HG03159 (cell line): ENCODE data around the gene COL4A2.

Experiments
- ATAC-seq: cut with Tn5 transposase; IDR thresholded peaks from one replicate; pipeline ENCODE4 v1.9.1; 2021; ENCODE audit warnings: mild to moderate bottlenecking, moderate library complexity; ENCODE audit not compliant: unreplicated experiment

COL4A2 gene

DNA sequence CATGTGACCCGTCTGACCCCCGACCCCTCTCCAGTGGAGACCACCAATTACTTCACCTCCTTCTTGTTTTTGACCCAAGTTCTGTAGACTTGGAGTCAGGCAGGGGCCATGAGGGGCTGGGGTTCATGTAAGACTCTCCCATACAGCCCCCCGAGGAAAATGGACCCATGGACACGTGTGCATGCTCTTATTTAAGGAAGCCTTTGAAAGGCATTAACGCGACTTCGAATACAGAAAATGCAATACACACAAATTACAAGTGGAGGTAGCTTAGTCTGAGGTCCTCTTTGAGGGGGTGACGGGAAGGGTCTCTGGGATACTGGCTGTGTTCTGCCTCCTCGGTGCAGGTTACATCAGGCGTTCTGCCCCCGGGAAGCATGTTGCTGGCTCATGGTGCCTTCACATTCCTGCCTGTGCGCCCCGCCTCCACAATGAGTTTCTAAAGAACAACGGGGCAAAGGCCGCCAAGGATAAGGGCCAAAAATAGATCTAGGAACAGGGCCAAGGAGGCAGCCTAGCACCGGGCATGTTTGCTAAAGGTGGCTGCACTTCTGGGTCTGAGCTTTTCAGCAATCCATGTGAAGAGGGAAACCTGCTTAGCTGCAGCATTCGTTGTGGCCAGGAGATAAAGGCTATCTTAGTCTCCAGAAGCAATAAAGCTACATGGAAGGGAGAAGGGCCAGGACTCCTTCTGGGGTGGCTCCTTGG, 199.9 kb downstream of the COL4A2 start:
- ATAC-seq = no peak

DNA sequence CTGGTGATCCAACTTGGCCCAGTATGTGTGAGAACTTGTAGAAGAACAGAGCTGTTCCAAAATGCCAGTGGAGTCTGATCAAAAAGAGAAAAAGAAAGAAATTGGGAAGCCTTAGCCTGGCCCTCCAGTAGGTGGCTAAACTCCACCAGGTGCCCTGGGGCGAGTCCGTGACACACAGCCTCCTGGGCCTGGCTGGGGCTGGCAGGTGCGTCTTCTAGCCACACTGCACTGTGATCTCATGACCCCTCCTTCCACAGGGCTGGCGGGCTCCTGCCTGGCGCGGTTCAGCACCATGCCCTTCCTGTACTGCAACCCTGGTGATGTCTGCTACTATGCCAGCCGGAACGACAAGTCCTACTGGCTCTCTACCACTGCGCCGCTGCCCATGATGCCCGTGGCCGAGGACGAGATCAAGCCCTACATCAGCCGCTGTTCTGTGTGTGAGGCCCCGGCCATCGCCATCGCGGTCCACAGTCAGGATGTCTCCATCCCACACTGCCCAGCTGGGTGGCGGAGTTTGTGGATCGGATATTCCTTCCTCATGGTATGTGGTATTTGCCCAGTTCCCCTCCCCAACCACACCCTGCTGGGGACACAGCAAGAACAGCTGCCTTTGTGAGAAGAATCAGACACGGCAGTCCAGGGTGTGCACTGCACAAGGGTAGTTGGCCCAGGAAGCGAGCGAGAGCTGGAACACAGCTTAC, 200.7 kb downstream of the COL4A2 start:
- ATAC-seq = no peak

DNA sequence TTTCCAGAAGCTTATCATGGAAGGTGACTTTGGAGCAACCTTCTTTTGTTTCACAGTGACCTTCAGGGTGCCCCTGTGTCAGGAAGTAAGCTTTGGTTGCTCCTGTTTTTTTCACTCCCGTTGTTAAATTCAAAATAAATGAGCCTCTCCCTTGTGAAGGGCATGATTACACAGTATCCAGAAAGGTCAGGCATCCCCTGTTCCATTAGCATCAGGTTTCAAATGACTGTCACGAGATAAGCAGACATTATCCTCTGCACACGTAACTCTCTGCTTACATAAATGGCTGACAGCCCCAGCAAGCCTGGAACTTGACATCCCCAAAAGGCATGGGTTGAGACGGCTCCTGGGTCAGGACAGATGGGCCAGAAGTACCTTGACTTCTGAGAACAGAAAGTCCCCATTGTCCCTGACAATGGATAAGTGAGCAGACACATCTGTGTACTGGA, 202.4 kb downstream of the COL4A2 start:
- no peak for ATAC-seq

DNA sequence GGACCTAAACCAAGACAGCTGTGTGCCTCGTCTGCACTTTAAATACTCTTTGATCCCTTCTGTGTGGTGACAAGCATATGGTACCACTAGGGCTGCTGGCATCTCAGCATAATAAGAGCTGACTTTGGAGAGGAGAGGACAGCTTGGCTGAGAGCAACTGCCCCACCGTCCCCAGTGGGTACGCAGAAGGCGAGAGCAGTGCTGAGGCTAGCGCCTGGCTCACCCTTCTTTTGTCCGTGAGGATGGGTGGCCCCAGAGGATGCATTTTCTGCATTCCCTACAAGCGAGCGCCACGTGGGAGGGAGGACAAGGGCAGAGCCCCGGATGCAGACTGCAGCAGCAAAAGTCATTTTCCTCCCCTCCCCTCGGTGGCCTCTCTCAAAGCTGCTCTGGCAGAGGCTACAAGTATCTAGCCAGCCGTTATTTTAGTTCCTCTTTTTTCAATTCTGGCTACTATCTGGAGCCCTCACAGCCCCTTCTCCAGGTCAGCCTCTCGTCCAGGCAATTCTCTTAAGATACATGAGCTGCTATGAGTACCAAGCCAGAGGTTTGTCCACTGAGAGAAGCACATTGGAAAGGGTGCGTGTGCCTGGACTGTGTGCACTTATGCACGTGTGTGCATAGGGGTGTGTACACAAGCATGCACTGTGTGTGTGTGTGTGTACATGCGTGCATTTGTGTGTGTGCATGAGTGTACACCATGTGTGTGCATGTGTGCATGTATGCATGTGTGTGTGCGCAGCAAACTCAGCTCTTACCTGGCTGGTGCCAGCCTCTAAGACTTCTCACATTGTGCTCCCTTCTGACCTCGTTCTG, 203.1 kb downstream of the COL4A2 start:
- ATAC-seq = peak; percentile 69

DNA sequence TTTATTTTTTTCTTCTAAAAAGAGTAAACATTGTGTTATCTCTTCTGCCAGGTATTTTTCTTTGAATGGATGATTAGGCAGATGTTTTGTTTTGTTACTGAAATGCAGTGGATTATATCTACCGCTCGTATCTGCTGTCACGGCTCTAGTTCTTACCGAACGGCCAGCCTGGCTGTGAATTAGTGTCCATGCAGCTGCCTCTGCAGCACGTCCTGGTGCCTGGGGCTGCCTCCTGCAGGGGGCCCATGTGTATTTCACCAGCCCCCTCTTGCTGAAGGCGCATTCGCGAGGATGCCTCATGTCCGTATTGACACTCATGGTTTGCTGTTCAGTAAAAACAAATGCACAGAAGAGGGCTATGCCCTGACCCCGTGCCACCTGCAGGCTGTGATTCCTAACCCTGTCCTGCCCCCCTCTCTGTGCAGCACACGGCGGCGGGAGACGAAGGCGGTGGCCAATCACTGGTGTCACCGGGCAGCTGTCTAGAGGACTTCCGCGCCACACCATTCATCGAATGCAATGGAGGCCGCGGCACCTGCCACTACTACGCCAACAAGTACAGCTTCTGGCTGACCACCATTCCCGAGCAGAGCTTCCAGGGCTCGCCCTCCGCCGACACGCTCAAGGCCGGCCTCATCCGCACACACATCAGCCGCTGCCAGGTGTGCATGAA, 204.6 kb downstream of the COL4A2 start:
- ATAC-seq = no peak

DNA sequence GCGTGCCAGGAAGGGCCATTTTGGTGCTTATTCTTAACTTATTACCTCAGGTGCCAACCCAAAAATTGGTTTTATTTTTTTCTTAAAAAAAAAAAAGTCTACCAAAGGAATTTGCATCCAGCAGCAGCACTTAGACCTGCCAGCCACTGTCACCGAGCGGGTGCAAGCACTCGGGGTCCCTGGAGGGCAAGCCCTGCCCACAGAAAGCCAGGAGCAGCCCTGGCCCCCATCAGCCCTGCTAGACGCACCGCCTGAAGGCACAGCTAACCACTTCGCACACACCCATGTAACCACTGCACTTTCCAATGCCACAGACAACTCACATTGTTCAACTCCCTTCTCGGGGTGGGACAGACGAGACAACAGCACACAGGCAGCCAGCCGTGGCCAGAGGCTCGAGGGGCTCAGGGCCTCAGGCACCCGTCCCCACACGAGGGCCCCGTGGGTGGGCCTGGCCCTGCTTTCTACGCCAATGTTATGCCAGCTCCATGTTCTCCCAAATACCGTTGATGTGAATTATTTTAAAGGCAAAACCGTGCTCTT, 205.2 kb downstream of the COL4A2 start:
- no peak for ATAC-seq

DNA sequence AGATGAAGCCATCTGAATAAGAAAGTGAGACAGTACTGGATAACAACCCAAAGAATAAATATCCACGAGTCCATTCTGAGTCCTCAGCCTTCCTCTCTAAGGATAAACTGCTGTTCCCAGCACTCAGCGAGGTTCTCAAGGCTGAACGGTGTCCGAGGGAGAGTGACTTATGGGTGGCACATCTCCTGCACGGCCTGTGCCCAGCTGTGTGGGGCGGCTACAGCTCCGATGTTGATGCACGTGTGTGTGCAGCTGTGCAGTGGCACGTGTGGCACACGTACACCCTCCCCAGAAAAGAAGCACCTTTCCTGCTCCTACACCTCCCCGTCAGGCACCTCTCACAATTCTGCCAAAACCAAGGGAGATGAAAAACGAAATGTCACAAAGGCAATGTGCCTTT, 209.4 kb downstream of the COL4A2 start:
- no peak for ATAC-seq

DNA sequence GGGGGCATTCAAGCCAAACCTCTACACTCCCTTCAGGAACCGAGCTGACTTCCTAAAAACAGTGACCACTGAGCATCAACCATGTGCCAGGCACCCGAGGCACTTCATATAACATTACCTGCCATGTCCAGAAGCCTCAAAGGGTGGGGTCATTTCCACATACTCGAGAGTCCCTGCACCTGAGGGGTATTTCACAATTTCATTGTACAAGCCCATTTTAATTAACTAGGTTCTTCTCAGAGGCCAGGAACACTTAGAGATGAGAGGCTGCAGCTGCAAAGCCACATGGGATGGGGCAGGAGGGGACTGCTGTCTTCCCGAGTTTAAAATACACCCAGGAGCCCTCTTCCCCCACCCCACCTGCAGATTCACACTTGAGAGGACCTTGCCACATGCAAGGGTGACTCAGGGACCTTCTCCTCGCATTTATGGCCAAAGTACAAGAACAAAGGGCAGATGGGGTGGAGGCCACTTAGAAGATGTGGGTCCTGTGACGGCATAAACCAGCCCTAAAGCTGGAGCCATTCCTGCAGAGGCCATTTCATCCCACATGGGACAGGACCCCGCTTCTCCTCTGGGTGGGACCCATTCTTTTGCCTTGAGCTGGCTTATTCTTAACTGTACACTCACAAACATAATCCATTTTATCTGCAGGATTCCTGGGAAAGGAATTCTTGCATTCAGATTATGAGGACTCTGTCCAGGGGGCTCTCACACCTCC, 210.6 kb downstream of the COL4A2 start:
- ATAC-seq = no peak

DNA sequence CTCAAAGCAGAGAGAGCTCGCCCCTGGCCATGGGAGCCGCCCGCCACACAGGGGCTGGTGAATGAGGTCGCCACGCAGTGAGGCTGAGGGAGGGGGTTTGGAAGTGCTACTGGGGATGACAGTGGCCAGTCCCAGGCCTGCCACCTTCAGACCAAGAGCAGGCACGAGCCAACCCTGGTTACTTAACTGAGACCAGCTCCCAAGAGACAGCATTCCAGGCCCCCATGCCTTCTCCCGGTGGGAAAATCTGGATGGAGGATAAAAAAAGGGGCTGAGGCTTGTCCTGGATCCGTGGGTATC, 211.1 kb downstream of the COL4A2 start:
- no peak for ATAC-seq

DNA sequence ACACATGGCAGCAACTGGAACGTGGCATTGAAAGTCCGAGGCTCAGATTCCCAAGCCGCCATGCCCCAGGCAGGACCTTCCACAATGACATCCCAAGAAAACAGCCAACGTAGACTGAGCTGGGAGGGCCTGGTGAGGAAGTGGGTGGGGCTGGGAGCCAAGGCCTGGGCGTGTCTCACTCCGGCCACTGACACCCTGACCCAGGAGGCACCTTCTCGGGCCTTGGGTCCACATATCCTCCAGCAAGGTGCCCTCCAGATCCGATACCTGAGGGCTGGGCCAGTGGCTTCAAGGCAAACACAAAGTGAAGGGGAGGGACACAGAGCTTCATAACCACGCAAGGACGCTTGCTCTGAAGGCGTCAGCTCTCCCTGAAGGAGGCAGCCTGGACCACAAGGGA, 211.5 kb downstream of the COL4A2 start:
- ATAC-seq = no peak

DNA sequence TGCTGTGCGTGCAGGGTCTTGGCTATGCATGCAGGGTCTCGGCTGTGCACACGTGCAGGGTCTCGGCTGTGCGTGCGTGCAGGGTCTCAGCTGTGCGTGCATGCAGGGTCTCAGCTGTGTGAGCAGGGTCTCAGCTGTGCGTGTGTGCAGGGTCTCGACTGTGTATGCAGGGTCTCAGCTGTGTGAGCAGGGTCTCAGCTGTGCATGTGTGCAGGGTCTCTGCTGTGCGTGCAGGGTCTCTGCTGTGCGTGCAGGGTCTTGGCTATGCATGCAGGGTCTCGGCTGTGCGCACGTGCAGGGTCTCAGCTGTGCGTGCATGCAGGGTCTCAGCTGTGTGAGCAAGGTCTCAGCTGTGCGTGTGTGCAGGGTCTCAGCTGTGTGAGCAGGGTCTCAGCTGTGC, 212.0 kb downstream of the COL4A2 start:
- no peak for ATAC-seq

DNA sequence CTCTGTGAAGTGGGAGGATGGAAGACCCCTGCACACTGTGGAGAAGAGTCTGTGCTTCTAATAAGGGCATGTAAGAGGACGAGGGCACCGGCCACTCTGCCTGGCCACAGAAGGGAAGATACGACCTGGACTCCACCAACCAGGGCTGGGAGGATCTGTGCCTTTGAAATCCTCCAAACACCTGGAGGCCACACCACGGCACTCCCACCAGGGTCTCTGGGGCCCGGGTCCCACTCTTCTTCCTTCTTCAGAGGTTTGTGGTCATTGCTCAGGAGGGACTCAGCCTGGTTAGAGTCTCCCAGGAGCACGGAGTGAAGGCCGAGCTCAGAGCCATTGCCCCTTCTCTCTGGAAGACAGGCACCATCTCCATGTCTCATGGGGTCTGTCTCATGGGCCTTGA, 212.4 kb downstream of the COL4A2 start:
- no peak for ATAC-seq

DNA sequence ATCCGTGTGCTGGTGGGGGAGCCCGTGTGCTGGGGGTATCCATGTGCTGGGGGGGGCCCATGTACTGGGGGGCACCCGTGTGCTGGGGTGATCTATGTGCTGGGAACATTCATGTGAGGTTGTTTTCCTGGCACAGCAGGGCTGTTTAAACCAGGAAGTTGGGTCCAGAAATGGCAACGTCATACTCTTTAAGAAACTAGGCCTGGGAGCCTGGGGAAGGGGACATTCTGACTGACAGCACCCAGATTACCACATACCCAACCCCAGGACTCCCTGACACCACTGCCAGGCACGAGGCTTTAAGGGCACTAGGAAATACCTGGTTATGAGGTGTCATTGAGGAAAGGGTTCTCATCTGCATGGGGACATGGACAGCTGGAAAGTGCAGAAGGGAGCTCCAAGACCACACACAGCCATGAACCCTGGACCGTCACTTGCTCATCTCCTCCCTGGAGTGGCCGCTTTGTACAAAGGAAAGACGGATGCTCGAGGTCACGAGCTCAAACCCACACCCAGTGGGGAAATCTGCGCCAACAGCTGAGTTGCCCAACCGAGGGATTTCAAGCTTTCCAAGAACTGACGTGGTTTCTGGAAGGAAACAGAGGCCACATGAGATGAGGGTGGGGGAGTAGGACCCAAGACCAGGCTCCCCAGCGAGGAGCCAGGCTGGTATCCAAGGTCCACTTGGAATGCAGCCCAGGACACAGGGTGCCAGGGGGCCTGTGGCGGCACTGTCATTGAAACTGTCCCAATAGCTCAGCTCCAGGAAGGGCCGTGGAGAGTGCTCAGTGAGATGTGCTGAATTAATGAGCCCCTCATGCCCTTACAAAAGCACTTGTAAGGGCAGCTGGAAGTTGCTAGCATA, 213.6 kb downstream of the COL4A2 start:
- no peak for ATAC-seq

DNA sequence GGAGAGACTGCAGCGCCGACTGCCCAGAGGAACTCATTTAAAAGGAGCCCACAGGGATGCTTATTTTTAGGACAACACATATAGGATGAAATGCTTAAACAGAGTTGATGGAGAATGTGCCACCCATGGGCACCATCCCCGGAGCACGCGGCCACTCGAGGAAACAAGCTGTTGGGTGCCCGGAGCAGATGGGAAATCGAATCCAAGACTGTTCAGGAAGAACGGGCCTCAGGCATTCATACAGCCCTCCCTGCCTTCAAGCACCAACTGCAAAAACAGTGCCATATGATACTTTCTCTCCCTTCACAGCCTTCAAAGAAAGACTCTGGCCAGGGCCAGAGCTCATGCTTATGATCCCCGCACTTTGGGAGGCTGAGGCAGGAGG, 214.2 kb downstream of the COL4A2 start:
- no peak for ATAC-seq

DNA sequence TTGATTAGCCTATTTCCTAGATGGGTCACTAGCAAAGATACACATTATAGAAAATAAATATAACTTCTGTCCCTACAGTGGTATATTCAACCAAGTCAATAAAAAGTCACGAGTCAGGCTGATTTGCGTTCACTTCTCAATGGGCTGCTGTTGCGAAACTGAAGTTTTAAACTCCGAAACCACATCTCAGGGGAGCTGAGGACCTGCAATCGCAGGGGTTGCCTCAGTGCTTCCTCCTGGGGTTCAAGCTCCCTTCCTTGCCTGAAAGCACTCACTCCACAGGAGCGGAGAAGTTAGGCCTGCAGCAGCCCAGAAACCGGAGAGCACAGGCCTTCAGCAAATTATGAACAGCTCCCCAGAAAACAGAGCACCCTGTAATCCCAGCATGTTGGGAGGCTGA, 214.9 kb downstream of the COL4A2 start:
- ATAC-seq = no peak

DNA sequence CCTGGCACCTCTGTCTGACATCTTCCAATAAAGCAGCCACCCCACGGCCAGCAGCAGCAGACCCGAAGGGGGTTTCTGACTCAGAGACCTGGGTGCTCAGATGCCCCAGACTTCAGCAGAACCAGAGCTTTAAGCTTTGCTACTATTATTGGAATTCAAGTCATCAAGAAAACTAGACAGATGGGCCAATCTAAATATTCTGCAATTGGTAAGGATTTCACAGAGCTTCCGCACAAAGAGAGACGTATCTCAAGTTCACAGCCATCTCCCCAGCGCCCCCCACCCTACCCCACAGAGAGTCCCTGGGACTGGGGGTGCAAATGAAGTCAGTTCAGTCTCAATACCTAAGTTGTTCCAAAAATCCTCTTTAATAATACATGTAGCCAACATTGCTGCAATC, 215.6 kb downstream of the COL4A2 start:
- ATAC-seq = no peak

DNA sequence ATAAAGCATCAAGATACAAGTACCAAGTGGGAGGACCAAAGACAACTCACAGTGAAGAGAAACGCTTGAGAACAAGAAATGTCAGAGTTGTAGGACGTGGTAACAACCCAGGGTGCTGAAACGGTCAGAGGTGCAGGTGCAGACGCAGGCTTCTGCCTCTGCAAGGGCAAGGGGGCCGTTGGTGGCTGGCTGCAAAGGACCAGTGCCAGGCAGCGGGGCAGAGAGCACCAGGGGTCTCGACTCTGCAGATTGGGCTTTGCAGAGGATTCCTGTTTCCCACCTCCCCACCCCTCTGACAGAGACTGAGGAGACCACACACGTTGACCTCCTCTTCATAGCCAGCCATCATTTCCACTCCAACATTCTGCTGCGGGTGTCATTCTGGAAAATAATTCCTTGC, 216.1 kb downstream of the COL4A2 start:
- no peak for ATAC-seq

DNA sequence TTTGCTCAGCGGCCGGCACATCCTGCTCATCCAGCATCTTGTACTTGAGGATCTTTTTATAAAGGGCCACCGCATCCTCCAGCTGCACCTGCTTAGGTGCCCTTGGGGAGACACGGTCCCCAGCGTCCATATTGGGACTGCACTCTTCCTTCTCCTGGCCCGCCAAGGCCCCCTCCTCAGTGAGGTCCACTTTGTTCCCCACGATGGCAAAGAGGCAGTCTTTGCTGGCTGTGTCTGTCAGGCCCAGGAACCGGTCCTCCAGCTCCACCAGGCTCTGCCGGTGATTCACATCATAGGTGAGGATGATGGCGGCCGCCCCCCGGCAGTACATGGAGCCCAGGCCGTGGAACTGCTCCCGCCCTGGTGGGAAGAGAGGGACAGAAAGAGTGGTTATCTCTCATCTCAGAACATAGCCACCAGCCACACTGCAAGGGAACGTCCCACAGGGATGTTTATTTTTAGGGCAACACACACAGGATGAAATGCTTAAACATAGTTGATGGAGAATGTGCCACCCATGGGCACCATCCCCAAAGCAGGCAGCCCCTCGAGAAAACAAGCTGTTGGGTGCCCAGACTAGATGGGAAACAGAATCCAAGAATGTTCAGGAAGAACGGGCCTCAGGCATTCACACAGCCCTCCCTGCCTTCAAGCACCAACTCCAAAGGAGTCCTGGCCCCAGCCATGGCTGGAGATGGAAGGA, 216.9 kb downstream of the COL4A2 start:
- ATAC-seq = no peak
